ENCODE data around the gene PABPN1. TPM values are rescaled to one million over a fixed set of nuclear protein-coding genes. Genes with fewer than 3 reads are reported as not detected.

PABPN1 gene
- total and polyA plus RNA-seq, 9 of the 15 experiments (the other 6 are each of a cell fraction or from before 2014, with no cell fraction given) = 32.6 to 388 (median 178) TPM

- TF ChIP-seq E2F6 (IDR thresholded peaks at IDR 0.05; ENCODE audit: borderline replicate concordance in 1 of 2, extremely low read depth in 1 of 2, insufficient read depth in 1 of 2, insufficient read length in 1 of 2, low read depth in 1 of 2, low read length in 1 of 2, poor library complexity in 1 of 2, severe bottlenecking in 1 of 2) = no peak
- no peak for TF ChIP-seq U2AF1 (optimal IDR thresholded peaks at IDR 0.05; ENCODE audit: low read depth, low read length)
- TF ChIP-seq MITF (IDR thresholded peaks at IDR 0.05) = no peak
- TF ChIP-seq NFATC3 (IDR thresholded peaks at IDR 0.05) = no peak
- TF ChIP-seq TGIF2 (CRISPR knock-in tag; IDR thresholded peaks at IDR 0.05) = no peak
- TF ChIP-seq CREB5 (CRISPR knock-in tag; IDR thresholded peaks at IDR 0.05) = no peak
- TF ChIP-seq KHSRP (IDR thresholded peaks at IDR 0.05) = no peak
- TF ChIP-seq ZNF639 (CRISPR knock-in tag; conservative IDR thresholded peaks at IDR 0.05 in 1 of 2, IDR thresholded peaks at IDR 0.05 in 1 of 2) = 0 out of 4 replicates have a peak, but pooled peaks of 1 of the 2 experiments have one; percentile 25
- TF ChIP-seq ZNF589 (CRISPR knock-in tag; IDR thresholded peaks at IDR 0.05; ENCODE audit: low read depth) = no peak
- TF ChIP-seq ARID1B (IDR thresholded peaks at IDR 0.05) = peak; percentile 71
- no peak for TF ChIP-seq KAT2B (IDR thresholded peaks at IDR 0.05; ENCODE audit: low read depth, low read length)
- TF ChIP-seq ZNF217 (CRISPR knock-in tag; IDR thresholded peaks at IDR 0.05) = no peak
- TF ChIP-seq PHF21A (IDR thresholded peaks at IDR 0.05; ENCODE audit: borderline replicate concordance, low read depth) = peak; percentile 63; the same call in 1 of the 2 replicates
- TF ChIP-seq ZNF431 (CRISPR knock-in tag; IDR thresholded peaks at IDR 0.05) = no peak
- TF ChIP-seq RBM39 (optimal IDR thresholded peaks at IDR 0.05; ENCODE audit: low read depth, low read length) = no peak
- no peak for TF ChIP-seq XRCC3 (IDR thresholded peaks at IDR 0.05)
- no peak for TF ChIP-seq ZNF23 (CRISPR knock-in tag; IDR thresholded peaks at IDR 0.05)
- TF ChIP-seq ZNF436 (CRISPR knock-in tag; IDR thresholded peaks at IDR 0.05) = no peak
- no peak for TF ChIP-seq SPI1 (IDR thresholded peaks at IDR 0.05; ENCODE audit: borderline replicate concordance, low read depth, low read length)
- no peak; the same call in 1 of the 2 replicates for TF ChIP-seq POLR2A (conservative IDR thresholded peaks at IDR 0.05)
- TF ChIP-seq MAFF (IDR thresholded peaks at IDR 0.05; ENCODE audit: low read length) = peak; percentile 27; the same call in 1 of the 2 replicates
- no peak for TF ChIP-seq HDAC3 (IDR thresholded peaks at IDR 0.05; ENCODE audit: borderline replicate concordance, partially characterized antibody)
- TF ChIP-seq SIN3B (IDR thresholded peaks at IDR 0.05; ENCODE audit: low read depth) = no peak
- no peak for TF ChIP-seq GTF2E2 (tag; IDR thresholded peaks at IDR 0.05)
- no peak for TF ChIP-seq PHF20 (IDR thresholded peaks at IDR 0.05; ENCODE audit: partially characterized antibody)
Observed at GRCh38 chr14:23294734-23295561, 26.3 kb upstream of the PABPN1 start (continued).

All from K562 (cell line).